Keratinocyte (primary cell): ENCODE measurements around the gene CD93. TPM values are rescaled to one million over a fixed set of nuclear protein-coding genes. Genes with fewer than 3 reads are reported as not detected.

Experiments used
- DNase-seq: peaks from one replicate; pipeline ENCODE4 v3.0.0-alpha.2; 2011; ENCODE audit warnings: low read depth, missing footprints, low spot score
- FAIRE-seq: peaks from 2 replicates; lab custom pipeline; 2011; peaks lifted over from hg19 to GRCh38; lab: Jason Lieb, UNC
- H2AFZ ChIP-seq: 2 replicates; pipeline ENCODE4 v1.6.0; 2012; ENCODE audit warnings: low read length, control low read depth, inconsistent platforms; ENCODE audit not compliant: control insufficient read depth
- H3K27ac ChIP-seq: 2 replicates; pipeline ENCODE4 v1.5.1; 2011; ENCODE audit warnings: low read length; ENCODE audit not compliant: control insufficient read depth, insufficient read depth
- H3K27me3 ChIP-seq: 3 replicates; pipeline ENCODE4 v1.6.0; 2011; ENCODE audit warnings: low read length; ENCODE audit not compliant: control insufficient read depth, insufficient read depth; ENCODE audit errors: extremely low read depth
- H3K36me3 ChIP-seq, 2 experiments: 2 replicates in 1 of 2; 3 replicates in 1 of 2; pipeline ENCODE4 v1.5.1; 2011; ENCODE audit warnings: low read length in 2 of 2, mild to moderate bottlenecking in 1 of 2; ENCODE audit not compliant: control insufficient read depth in 2 of 2, insufficient read depth in 2 of 2; ENCODE audit errors: extremely low read depth in 1 of 2
- H3K4me1 ChIP-seq: 3 replicates; pipeline ENCODE4 v1.5.1; 2011; ENCODE audit warnings: low read length; ENCODE audit not compliant: control insufficient read depth, insufficient read depth; ENCODE audit errors: extremely low read depth
- H3K4me2 ChIP-seq: 3 replicates; pipeline ENCODE4 v1.6.0; 2011; ENCODE audit warnings: low read depth, low read length; ENCODE audit not compliant: control insufficient read depth, insufficient read depth; ENCODE audit errors: extremely low read depth
- H3K4me3 ChIP-seq, 3 experiments: fragments of 200-600 bp in 1 of 3; sonication (generic) in 1 of 3; 2 replicates in 2 of 3; 3 replicates in 1 of 3; pipeline ENCODE4 v1.5.1; 2011 to 2016; ENCODE audit warnings: low read length in 3 of 3, mild to moderate bottlenecking in 3 of 3, control low read depth in 2 of 3, inconsistent platforms in 1 of 3, low read depth in 1 of 3, mixed read lengths in 1 of 3, mixed run types in 1 of 3, moderate library complexity in 1 of 3; ENCODE audit not compliant: control insufficient read depth in 2 of 3, insufficient read depth in 2 of 3; ENCODE audit errors: extremely low read depth in 1 of 3
- H3K79me2 ChIP-seq: 2 replicates; pipeline ENCODE4 v1.6.0; 2012; ENCODE audit warnings: low read length; ENCODE audit not compliant: control insufficient read depth, insufficient read depth
- H3K9ac ChIP-seq: 3 replicates; pipeline ENCODE4 v1.6.0; 2011; ENCODE audit warnings: low read length; ENCODE audit not compliant: control insufficient read depth, insufficient read depth; ENCODE audit errors: extremely low read depth
- H3K9me1 ChIP-seq: 3 replicates; pipeline ENCODE4 v1.6.0; 2011; ENCODE audit warnings: low read length; ENCODE audit not compliant: control insufficient read depth, insufficient read depth; ENCODE audit errors: extremely low read depth
- H3K9me3 ChIP-seq: 2 replicates; pipeline ENCODE4 v1.5.1; 2012; ENCODE audit warnings: low read depth, low read length; ENCODE audit not compliant: control insufficient read depth
- H4K20me1 ChIP-seq: 3 replicates; pipeline ENCODE4 v1.6.0; 2011; ENCODE audit warnings: low read length; ENCODE audit not compliant: control insufficient read depth, insufficient read depth; ENCODE audit errors: extremely low read depth
- EZH2 ChIP-seq: IDR thresholded peaks from one replicate; pipeline ENCODE4 v1.6.1; 2012; ENCODE audit warnings: inconsistent platforms, mild to moderate bottlenecking, low read length, moderate library complexity
- dilution Hi-C: fragments of 300-500 bp; cut with MboI; formaldehyde crosslinking; loops from one replicate; pipeline ENCODE4 v1.7.0; 2020; ENCODE audit warnings: low sequenced_read_pairs; ENCODE audit not compliant: extremely low pct_ligation_motif_present
- polyA plus RNA-seq, 5 experiments: library from polyadenylated mRNA; depleted of rRNA in 3 of 5; stranded (reverse) in 3 of 5; stranded (forward) in 1 of 5; unstranded in 1 of 5; fragments of >200 nt; gene quantifications; 1 replicate in 1 of 5; 2 replicates in 3 of 5; 3 replicates in 1 of 5; pipeline versions ENCODE4 v1.2.1 to v1.2.3, GENCODE V29; 2011 to 2012; ENCODE audit warnings: missing spikeins in 2 of 5, low read depth in 1 of 5, low replicate concordance in 1 of 5
- TF ChIP-seq, protein P1 (sequence below), 3 experiments: IDR thresholded peaks in 1 of 3; conservative IDR thresholded peaks in 1 of 3; optimal IDR thresholded peaks in 1 of 3; 2 replicates in 2 of 3; 3 replicates in 1 of 3; pipeline versions ENCODE3 to v1.5.1; 2011; ENCODE audit warnings: low read length in 3 of 3, mild to moderate bottlenecking in 3 of 3, moderate library complexity in 2 of 3, control low read depth in 1 of 3, inconsistent platforms in 1 of 3; ENCODE audit not compliant: insufficient read depth in 2 of 3; ENCODE audit errors: extremely low read depth in 1 of 3

Gene CD93
- polyA plus RNA-seq, 1 donor (not counting 4 experiments of a cell fraction or from before 2014, with no cell fraction given): not detected

DNA sequence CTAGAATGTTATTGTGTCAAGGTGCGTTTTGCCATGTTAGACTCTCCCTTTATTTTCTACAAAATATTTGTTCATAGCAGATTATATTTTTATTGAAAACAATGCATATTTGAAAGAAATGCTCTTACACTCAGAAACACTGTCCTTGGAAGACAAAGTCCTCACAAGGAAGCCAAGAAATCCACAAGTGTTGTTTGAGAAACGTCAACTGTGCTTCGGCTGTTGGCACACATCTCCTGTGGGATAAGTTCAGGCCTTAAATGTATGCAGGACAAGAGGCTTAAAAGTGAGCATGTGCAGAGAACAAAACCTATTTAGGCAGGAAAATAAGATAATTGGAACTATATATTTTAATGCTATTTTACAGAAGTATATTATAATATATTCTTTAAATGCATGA, 27.1 kb downstream of the CD93 start:
- no peaks in the 10 kb centered on the region for H4K20me1 ChIP-seq
- DNase-seq (no peak), FAIRE-seq (no peak)
- no peaks in the 10 kb centered on the region for H3K27me3 ChIP-seq
- no peaks in the 10 kb centered on the region for H3K36me3 ChIP-seq
- H3K9ac ChIP-seq: no peak overlapping the region
- dilution Hi-C loops: no loop called here
- no peaks in the 10 kb centered on the region for H3K4me1 ChIP-seq
- H3K4me3 ChIP-seq: no peak overlapping the region
- no peak for TF ChIP-seq EZH2
- TF ChIP-seq, protein P1, sequence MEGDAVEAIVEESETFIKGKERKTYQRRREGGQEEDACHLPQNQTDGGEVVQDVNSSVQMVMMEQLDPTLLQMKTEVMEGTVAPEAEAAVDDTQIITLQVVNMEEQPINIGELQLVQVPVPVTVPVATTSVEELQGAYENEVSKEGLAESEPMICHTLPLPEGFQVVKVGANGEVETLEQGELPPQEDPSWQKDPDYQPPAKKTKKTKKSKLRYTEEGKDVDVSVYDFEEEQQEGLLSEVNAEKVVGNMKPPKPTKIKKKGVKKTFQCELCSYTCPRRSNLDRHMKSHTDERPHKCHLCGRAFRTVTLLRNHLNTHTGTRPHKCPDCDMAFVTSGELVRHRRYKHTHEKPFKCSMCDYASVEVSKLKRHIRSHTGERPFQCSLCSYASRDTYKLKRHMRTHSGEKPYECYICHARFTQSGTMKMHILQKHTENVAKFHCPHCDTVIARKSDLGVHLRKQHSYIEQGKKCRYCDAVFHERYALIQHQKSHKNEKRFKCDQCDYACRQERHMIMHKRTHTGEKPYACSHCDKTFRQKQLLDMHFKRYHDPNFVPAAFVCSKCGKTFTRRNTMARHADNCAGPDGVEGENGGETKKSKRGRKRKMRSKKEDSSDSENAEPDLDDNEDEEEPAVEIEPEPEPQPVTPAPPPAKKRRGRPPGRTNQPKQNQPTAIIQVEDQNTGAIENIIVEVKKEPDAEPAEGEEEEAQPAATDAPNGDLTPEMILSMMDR (optimal IDR thresholded peaks at IDR 0.05 in 1 of 3, IDR thresholded peaks at IDR 0.05 in 1 of 3, conservative IDR thresholded peaks at IDR 0.05 in 1 of 3; ENCODE audit: extremely low read depth in 1 of 3, insufficient read depth in 2 of 3, low read length in 3 of 3): no peak
- H2AFZ ChIP-seq: no peak overlapping the region
- H3K27ac ChIP-seq: no peak overlapping the region
- H3K9me3 ChIP-seq: no peaks in the 10 kb centered on the region
- H3K79me2 ChIP-seq: no peaks in the 10 kb centered on the region
- H3K4me2 ChIP-seq: no peak overlapping the region
- H3K9me1 ChIP-seq: no peaks in the 10 kb centered on the region

GRCh38 chr20:23058240-23058639, 27.9 kb downstream of the CD93 start:
- Histone ChIP-seq H3K79me2 (no peaks in the 10 kb centered on the region), H3K4me1 (no peaks in the 10 kb centered on the region), H4K20me1 (no peaks in the 10 kb centered on the region), H3K4me3 (no peak overlapping the region), H3K27me3 (no peaks in the 10 kb centered on the region), H2AFZ (no peak overlapping the region), H3K36me3 (no peaks in the 10 kb centered on the region), H3K9me3 (no peaks in the 10 kb centered on the region), H3K4me2 (no peak overlapping the region), H3K9ac (no peak overlapping the region), H3K9me1 (no peaks in the 10 kb centered on the region), H3K27ac (no peak overlapping the region)
- TF ChIP-seq EZH2: no peak
- TF ChIP-seq, protein P1 (optimal IDR thresholded peaks at IDR 0.05 in 1 of 3, IDR thresholded peaks at IDR 0.05 in 1 of 3, conservative IDR thresholded peaks at IDR 0.05 in 1 of 3; ENCODE audit: extremely low read depth in 1 of 3, insufficient read depth in 2 of 3, low read length in 3 of 3): peak in 2 of 3 experiments; percentile 26 to 45
- dilution Hi-C loops: no loop called here
- FAIRE-seq: no peak
- DNase-seq: no peak
